T-helper 2 cell (primary cell): ENCODE results near the gene CEP112.
A peak's percentile ranks its signal among the peaks of the same experiment; 100 is the strongest.

ENCODE experiments used
- DNase-seq, 5 experiments: peaks; one replicate each; pipeline versions ENCODE4 v3.0.0 to v3.0.0-alpha.2; 2012 to 2022

Gene CEP112

GRCh38 chr17:65771704-65772103 is 420.2 kb downstream of the CEP112 start:
- DNase-seq = no peak

GRCh38 chr17:65763786-65764185 is 428.1 kb downstream of the CEP112 start:
- no peak for DNase-seq

- DNase-seq = no peak
These were observed 429.0 kb downstream of the CEP112 start for GRCh38 chr17:65762973-65763372.

- no peak for DNase-seq
These were observed 432.4 kb downstream of the CEP112 start for GRCh38 chr17:65759532-65759931.

- no peak for DNase-seq
These were observed 435.2 kb downstream of the CEP112 start for GRCh38 chr17:65756760-65757159.

- no peak for DNase-seq
These were observed 436.1 kb downstream of the CEP112 start for GRCh38 chr17:65755799-65756198.

- no peak for DNase-seq
These were observed 437.3 kb downstream of the CEP112 start for GRCh38 chr17:65754630-65755029.

- DNase-seq = no peak
These were observed 437.9 kb downstream of the CEP112 start for GRCh38 chr17:65754081-65754480.

GRCh38 chr17:65753348-65753747 is 438.6 kb downstream of the CEP112 start:
- no peak for DNase-seq

- DNase-seq = no peak
These were observed 440.7 kb downstream of the CEP112 start for GRCh38 chr17:65751263-65751662.

GRCh38 chr17:65750631-65751115 is 441.3 kb downstream of the CEP112 start:
- DNase-seq = peak in 4 of 5 experiments; percentile 19 to 78 (median 37)

- peak in 1 of 5 experiments; percentile 36 for DNase-seq
These were observed 441.8 kb downstream of the CEP112 start for GRCh38 chr17:65750166-65750565.

GRCh38 chr17:65749479-65749878 is 442.5 kb downstream of the CEP112 start:
- no peak for DNase-seq

GRCh38 chr17:65745241-65745640 is 446.7 kb downstream of the CEP112 start:
- DNase-seq = no peak

- DNase-seq = no peak
These were observed 448.7 kb downstream of the CEP112 start for GRCh38 chr17:65743308-65743655.

GRCh38 chr17:65742403-65743307 is 449.3 kb downstream of the CEP112 start:
- peak in 1 of 5 experiments; percentile 60 for DNase-seq

- DNase-seq = no peak
These were observed 450.2 kb downstream of the CEP112 start for GRCh38 chr17:65741710-65742109.

GRCh38 chr17:65739034-65739433 is 452.9 kb downstream of the CEP112 start:
- no peak for DNase-seq

- DNase-seq = no peak
These were observed 454.5 kb downstream of the CEP112 start for GRCh38 chr17:65737451-65737850.

GRCh38 chr17:65733314-65733713 is 458.6 kb downstream of the CEP112 start:
- no peak for DNase-seq

GRCh38 chr17:65732667-65733066 is 459.3 kb downstream of the CEP112 start:
- DNase-seq = peak in 1 of 5 experiments; percentile 12

- no peak for DNase-seq
These were observed 461.2 kb downstream of the CEP112 start for GRCh38 chr17:65730711-65731169.

GRCh38 chr17:65729207-65729606 is 462.7 kb downstream of the CEP112 start:
- DNase-seq = no peak

GRCh38 chr17:65727832-65728231 is 464.1 kb downstream of the CEP112 start:
- no peak for DNase-seq
